Stomach (tissue), 4 donors: ENCODE data around the gene EGFL7.

ENCODE experiments used
- POLR2A ChIP-seq, 4 donors: fragments of 450-650 bp; IDR thresholded peaks; one replicate each; pipeline ENCODE4 v1.6.1; 2016; ENCODE audit warnings: antibody characterized with exemption in 4 of 4, control low read depth in 2 of 4, mild to moderate bottlenecking in 1 of 4, moderate library complexity in 1 of 4
- TF ChIP-seq, protein P1 (sequence below), 7 experiments: fragments of 450-650 bp in 4 of 7; fragments of 200-600 bp in 3 of 7; sonication (generic) in 3 of 7; IDR thresholded peaks; one replicate each; pipeline ENCODE4 v1.5.1; 2016 to 2019; ENCODE audit warnings: antibody characterized with exemption in 7 of 7, control low read depth in 2 of 7, mild to moderate bottlenecking in 1 of 7

DNA sequence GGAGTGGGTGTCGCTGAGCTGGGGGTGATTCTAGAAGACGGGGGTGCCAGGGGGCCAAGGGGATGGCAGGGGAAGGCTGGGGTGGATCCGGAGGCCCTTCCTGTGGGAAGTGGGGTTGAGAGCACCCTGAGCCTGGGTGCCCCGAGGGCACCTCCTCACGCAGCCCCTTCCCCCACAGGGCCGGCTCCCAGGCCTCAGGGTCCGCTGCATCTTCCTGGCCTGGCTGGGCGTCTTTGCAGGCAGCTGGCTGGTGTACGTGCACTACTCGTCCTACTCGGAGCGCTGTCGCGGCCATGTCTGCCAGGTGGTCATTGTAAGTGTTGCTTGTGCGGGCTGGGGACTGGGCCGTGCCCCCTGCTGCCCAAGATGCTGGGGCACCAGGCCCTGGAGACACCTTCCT lies 54.7 kb downstream of the EGFL7 start:
- TF ChIP-seq, protein P1, sequence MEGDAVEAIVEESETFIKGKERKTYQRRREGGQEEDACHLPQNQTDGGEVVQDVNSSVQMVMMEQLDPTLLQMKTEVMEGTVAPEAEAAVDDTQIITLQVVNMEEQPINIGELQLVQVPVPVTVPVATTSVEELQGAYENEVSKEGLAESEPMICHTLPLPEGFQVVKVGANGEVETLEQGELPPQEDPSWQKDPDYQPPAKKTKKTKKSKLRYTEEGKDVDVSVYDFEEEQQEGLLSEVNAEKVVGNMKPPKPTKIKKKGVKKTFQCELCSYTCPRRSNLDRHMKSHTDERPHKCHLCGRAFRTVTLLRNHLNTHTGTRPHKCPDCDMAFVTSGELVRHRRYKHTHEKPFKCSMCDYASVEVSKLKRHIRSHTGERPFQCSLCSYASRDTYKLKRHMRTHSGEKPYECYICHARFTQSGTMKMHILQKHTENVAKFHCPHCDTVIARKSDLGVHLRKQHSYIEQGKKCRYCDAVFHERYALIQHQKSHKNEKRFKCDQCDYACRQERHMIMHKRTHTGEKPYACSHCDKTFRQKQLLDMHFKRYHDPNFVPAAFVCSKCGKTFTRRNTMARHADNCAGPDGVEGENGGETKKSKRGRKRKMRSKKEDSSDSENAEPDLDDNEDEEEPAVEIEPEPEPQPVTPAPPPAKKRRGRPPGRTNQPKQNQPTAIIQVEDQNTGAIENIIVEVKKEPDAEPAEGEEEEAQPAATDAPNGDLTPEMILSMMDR (IDR thresholded peaks at IDR 0.05) = no peak
- no peak for TF ChIP-seq POLR2A (IDR thresholded peaks at IDR 0.05)
